PC-9 (cell line): ENCODE results near the gene SLC28A1. TPM values are rescaled to one million over a fixed set of nuclear protein-coding genes. Genes with fewer than 3 reads are reported as not detected.
A peak's percentile ranks its signal among the peaks of the same experiment; 100 is the strongest.
"Not testable (repeated sequence)": the region's sequence is repeated elsewhere in the genome, so short reads cannot be mapped to it uniquely, and the experiment has no call there.

Source experiments
- BruUV-seq: library from RNA; stranded (reverse); fragments of 400-500 nt; replicated peaks from 2 replicates; lab custom pipeline; 2021; lab: Mats Ljungman, UMichigan
- CTCF ChIA-PET: fragments of 300-600 bp; sonication (Branson Sonifier 250); formaldehyde crosslinking; loops from one replicate; lab custom pipeline; 2022; ENCODE audit warnings: antibody characterized with exemption; lab: Charles Lee
- POLR2A ChIA-PET: fragments of 300-600 bp; sonication (Branson Sonifier 250); formaldehyde crosslinking; loops from one replicate; lab custom pipeline; 2022; ENCODE audit warnings: antibody characterized with exemption; ENCODE audit not compliant: unreplicated experiment; lab: Charles Lee
- DNase-seq, 2 experiments: peaks; one replicate each; pipeline versions ENCODE4 v3.0.0 to v3.0.0-alpha.2; 2015 to 2022; ENCODE audit warnings: mixed read lengths in 1 of 2
- H2AFZ ChIP-seq: fragments of 200-600 bp; sonication (generic); 2 replicates; pipeline ENCODE4 v1.8.1; 2017; ENCODE audit warnings: antibody characterized with exemption
- H3F3A ChIP-seq: fragments of 200-600 bp; sonication (generic); 2 replicates; pipeline ENCODE4 v1.8.1; 2017; ENCODE audit warnings: antibody characterized with exemption, mild to moderate bottlenecking, low read depth; ENCODE audit not compliant: insufficient read depth
- H3K27ac ChIP-seq: fragments of 200-600 bp; sonication (generic); 2 replicates; pipeline ENCODE4 v1.6.1; 2016; ENCODE audit warnings: mixed run types
- H3K27me3 ChIP-seq: fragments of 200-600 bp; sonication (generic); 2 replicates; pipeline ENCODE4 v1.6.1; 2016; ENCODE audit warnings: low read depth, mixed run types; ENCODE audit not compliant: insufficient read depth
- H3K36me3 ChIP-seq: fragments of 200-600 bp; sonication (generic); 2 replicates; pipeline ENCODE4 v1.6.1; 2016; ENCODE audit warnings: low read depth, mixed run types
- H3K4me1 ChIP-seq: fragments of 200-600 bp; sonication (generic); replicated peaks from 2 replicates; pipeline ENCODE4 v1.6.1; 2016; ENCODE audit warnings: mixed run types; ENCODE audit not compliant: insufficient read depth
- H3K4me2 ChIP-seq: fragments of 200-600 bp; sonication (generic); 2 replicates; pipeline ENCODE4 v1.6.1; 2017; ENCODE audit warnings: mixed run types
- H3K4me3 ChIP-seq: fragments of 200-600 bp; sonication (generic); 2 replicates; pipeline ENCODE4 v1.6.1; 2016; ENCODE audit warnings: mixed run types
- H3K79me2 ChIP-seq: fragments of 200-600 bp; sonication (generic); 2 replicates; pipeline ENCODE4 v1.6.1; 2017; ENCODE audit warnings: low read depth, mixed run types
- H3K9me2 ChIP-seq: fragments of 200-600 bp; sonication (generic); 2 replicates; pipeline ENCODE4 v1.8.1; 2017; ENCODE audit warnings: mild to moderate bottlenecking; ENCODE audit not compliant: insufficient read depth
- H3K9me3 ChIP-seq: fragments of 200-600 bp; sonication (generic); 2 replicates; pipeline ENCODE4 v1.8.1; 2016; ENCODE audit warnings: low read depth; ENCODE audit not compliant: insufficient read depth
- H4K20me1 ChIP-seq: fragments of 200-600 bp; sonication (generic); 2 replicates; pipeline ENCODE4 v1.8.1; 2017; ENCODE audit not compliant: insufficient read depth
- CTCF ChIP-seq: fragments of 200-600 bp; sonication (generic); conservative IDR thresholded peaks from 2 replicates; pipeline ENCODE4 v1.6.1; 2017; ENCODE audit warnings: mixed run types, antibody characterized with exemption, mild to moderate bottlenecking, moderate library complexity
- EZH2 ChIP-seq: fragments of 200-600 bp; sonication (generic); IDR thresholded peaks from 2 replicates; pipeline ENCODE4 v1.8.0; 2017; ENCODE audit warnings: antibody characterized with exemption, low read depth
- intact Hi-C: fragments of 100-400 bp; cut with micrococcal nuclease; formaldehyde crosslinking; loops from one replicate; pipeline ENCODE4 v1.10.0; 2022; ENCODE audit not compliant: unreplicated experiment
- total RNA-seq: library from RNA; stranded (reverse); gene quantifications from 2 replicates; pipeline ENCODE4 v1.2.3, GENCODE V29; 2021

The SLC28A1 gene
- total RNA-seq, 1 experiment from 2014 or later: 0.70 TPM

GRCh38 chr15:84874981-84875699, 9.3 kb upstream of the SLC28A1 start:
- no peak overlapping the region for H3K4me3 ChIP-seq
- ChIA-PET POLR2A (no interaction called here), CTCF (no interaction called here)
- no peaks in the 10 kb centered on the region for H4K20me1 ChIP-seq
- no peaks in the 10 kb centered on the region for H3K79me2 ChIP-seq
- no peaks in the 10 kb centered on the region for H3K36me3 ChIP-seq
- intact Hi-C loops: loop anchor here (5.0 kb wide), 1 partner anchor 52 kb away; no protein-coding TSS in a partner anchor
- H3K27ac ChIP-seq: no peak overlapping the region
- no peak for DNase-seq
- H3K27me3 ChIP-seq: no peaks in the 10 kb centered on the region
- no peak overlapping the region for H2AFZ ChIP-seq
- no peaks in the 10 kb centered on the region for H3K9me2 ChIP-seq
- BruUV-seq: no TSS peak
- no peak overlapping the region for H3K4me2 ChIP-seq
- H3F3A ChIP-seq: no peaks in the 10 kb centered on the region; the same call in 1 of the 2 replicates
- TF ChIP-seq CTCF: no peak
- TF ChIP-seq EZH2: no peak
- no peaks in the 10 kb centered on the region for H3K9me3 ChIP-seq
- peaks cover 21% of the 10 kb centered on the region for H3K4me1 ChIP-seq

GRCh38 chr15:84876269-84876668, 8.2 kb upstream of the SLC28A1 start:
- DNase-seq: no peak
- CTCF ChIA-PET: interaction anchor here (0.6 kb wide), 1 partner anchor 173 kb away, joined by 5 read pairs; no protein-coding TSS in a partner anchor
- H2AFZ ChIP-seq: no peak overlapping the region
- H3K27me3 ChIP-seq: no peaks in the 10 kb centered on the region
- no peaks in the 10 kb centered on the region for H3K9me2 ChIP-seq
- intact Hi-C loops: loop anchor here (5.0 kb wide), 1 partner anchor 51 kb away; no protein-coding TSS in a partner anchor
- BruUV-seq: no TSS peak
- no peaks in the 10 kb centered on the region; the same call in 1 of the 2 replicates for H3F3A ChIP-seq
- no peak overlapping the region for H3K4me2 ChIP-seq
- H3K27ac ChIP-seq: no peak overlapping the region
- TF ChIP-seq EZH2 (no peak), CTCF (no peak)
- H3K79me2 ChIP-seq: no peaks in the 10 kb centered on the region
- no peaks in the 10 kb centered on the region for H4K20me1 ChIP-seq
- POLR2A ChIA-PET: no interaction called here
- no peaks in the 10 kb centered on the region for H3K9me3 ChIP-seq
- H3K36me3 ChIP-seq: no peaks in the 10 kb centered on the region
- peaks cover 21% of the 10 kb centered on the region for H3K4me1 ChIP-seq
- H3K4me3 ChIP-seq: no peak overlapping the region

- H3F3A ChIP-seq, BruUV-seq, H3K27ac ChIP-seq, H3K9me2 ChIP-seq, H3K4me3 ChIP-seq, DNase-seq, H4K20me1 ChIP-seq, POLR2A ChIA-PET, H3K9me3 ChIP-seq, H2AFZ ChIP-seq, H3K36me3 ChIP-seq, H3K27me3 ChIP-seq, H3K79me2 ChIP-seq: not testable (repeated sequence)
- intact Hi-C loops: loop anchor here (1.0 to 5.0 kb wide), 3 partner anchors 50 to 223 kb away; partner anchors contain the start of gene WDR73
- CTCF ChIA-PET: interaction anchor here (1.1 to 1.4 kb wide), 2 partner anchors 31 to 51 kb away, joined by 4 to 12 read pairs; no protein-coding TSS in a partner anchor
- Histone ChIP-seq H3K4me1 (peaks cover 21% of the 10 kb centered on the region), H3K4me2 (peak overlapping the region; percentile 32)
Observed at GRCh38 chr15:84877701-84878100, 6.8 kb upstream of the SLC28A1 start.
